HepG2 (cell line): ENCODE measurements around the gene PLEKHA6.

ENCODE experiments used
- E2F1 ChIP-seq: sonication (generic); formaldehyde crosslinking; IDR thresholded peaks from 2 replicates; pipeline ENCODE4 v1.5.0; 2020; ENCODE audit warnings: missing genetic modification reagents
- JUND ChIP-seq: sonication (generic); formaldehyde crosslinking; IDR thresholded peaks from 2 replicates; pipeline ENCODE4 v1.8.0; 2022; ENCODE audit warnings: mild to moderate bottlenecking, missing genetic modification reagents
- KAT7 ChIP-seq: IDR thresholded peaks from 2 replicates; pipeline ENCODE4 v1.6.1; 2018; ENCODE audit warnings: borderline replicate concordance, missing compliant biosample characterization
- NPAS2 ChIP-seq: sonication (generic); formaldehyde crosslinking; IDR thresholded peaks from 2 replicates; pipeline ENCODE4 v1.8.0; 2022; ENCODE audit warnings: mild to moderate bottlenecking, missing genetic modification reagents, borderline replicate concordance
- NR3C1 ChIP-seq: sonication (generic); formaldehyde crosslinking; IDR thresholded peaks from 2 replicates; pipeline ENCODE4 v1.4.0; 2020; ENCODE audit warnings: missing genetic modification reagents
- POLR2A ChIP-seq, 2 experiments: IDR thresholded peaks; 2 replicates each; pipeline ENCODE4 v1.6.1; 2011; ENCODE audit warnings: low read depth in 2 of 2, low read length in 2 of 2, mild to moderate bottlenecking in 1 of 2, moderate library complexity in 1 of 2; ENCODE audit not compliant: insufficient read depth in 1 of 2
- POLR2AphosphoS5 ChIP-seq: IDR thresholded peaks from 2 replicates; pipeline ENCODE4 v1.6.1; 2012; ENCODE audit warnings: low read depth, low read length
- SIN3A ChIP-seq: IDR thresholded peaks from 2 replicates; pipeline ENCODE4 v1.6.1; 2011; ENCODE audit warnings: low read depth, mild to moderate bottlenecking, control low read depth, low read length, borderline replicate concordance
- ZNF557 ChIP-seq: sonication (generic); formaldehyde crosslinking; IDR thresholded peaks from 2 replicates; pipeline ENCODE4 v1.4.0; 2020; ENCODE audit warnings: missing genetic modification reagents
- ZNF580 ChIP-seq: IDR thresholded peaks from 2 replicates; pipeline ENCODE4 v1.6.1; 2016; ENCODE audit warnings: low read depth, borderline replicate concordance
- TF ChIP-seq, protein P1 (sequence below): sonication (generic); formaldehyde crosslinking; IDR thresholded peaks from 2 replicates; pipeline ENCODE4 v1.5.0; 2020; ENCODE audit warnings: mild to moderate bottlenecking, missing genetic modification reagents, moderate library complexity

- no peak for TF ChIP-seq E2F1
- TF ChIP-seq ZNF557 (CRISPR knock-in tag) = no peak
- no peak for TF ChIP-seq NPAS2 (CRISPR knock-in tag)
- TF ChIP-seq, protein P1, sequence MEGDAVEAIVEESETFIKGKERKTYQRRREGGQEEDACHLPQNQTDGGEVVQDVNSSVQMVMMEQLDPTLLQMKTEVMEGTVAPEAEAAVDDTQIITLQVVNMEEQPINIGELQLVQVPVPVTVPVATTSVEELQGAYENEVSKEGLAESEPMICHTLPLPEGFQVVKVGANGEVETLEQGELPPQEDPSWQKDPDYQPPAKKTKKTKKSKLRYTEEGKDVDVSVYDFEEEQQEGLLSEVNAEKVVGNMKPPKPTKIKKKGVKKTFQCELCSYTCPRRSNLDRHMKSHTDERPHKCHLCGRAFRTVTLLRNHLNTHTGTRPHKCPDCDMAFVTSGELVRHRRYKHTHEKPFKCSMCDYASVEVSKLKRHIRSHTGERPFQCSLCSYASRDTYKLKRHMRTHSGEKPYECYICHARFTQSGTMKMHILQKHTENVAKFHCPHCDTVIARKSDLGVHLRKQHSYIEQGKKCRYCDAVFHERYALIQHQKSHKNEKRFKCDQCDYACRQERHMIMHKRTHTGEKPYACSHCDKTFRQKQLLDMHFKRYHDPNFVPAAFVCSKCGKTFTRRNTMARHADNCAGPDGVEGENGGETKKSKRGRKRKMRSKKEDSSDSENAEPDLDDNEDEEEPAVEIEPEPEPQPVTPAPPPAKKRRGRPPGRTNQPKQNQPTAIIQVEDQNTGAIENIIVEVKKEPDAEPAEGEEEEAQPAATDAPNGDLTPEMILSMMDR = no peak
- no peak for TF ChIP-seq JUND (CRISPR knock-in tag)
- no peak for TF ChIP-seq KAT7 (CRISPR knock-in tag)
- TF ChIP-seq ZNF580 (CRISPR knock-in tag) = no peak
- TF ChIP-seq SIN3A = no peak
- TF ChIP-seq POLR2A (IDR thresholded peaks at IDR 0.05; ENCODE audit: insufficient read depth in 1 of 2, low read depth in 2 of 2, low read length in 2 of 2) = no peak
- TF ChIP-seq NR3C1 (CRISPR knock-in tag) = no peak
- no peak for TF ChIP-seq POLR2AphosphoS5
Measured at GRCh38 chr1:204367193-204367858, 7.6 kb upstream of the PLEKHA6 start.
